HCT116 (cell line): ENCODE results near the gene GPS2. TPM values are rescaled to one million over a fixed set of nuclear protein-coding genes. Genes with fewer than 3 reads are reported as not detected.

Experiments used
- ATAC-seq: fragments of 200-7000 bp; cut with Tn5 transposase; 2 replicates; pipeline ENCODE4 v1.9.1; 2020; ENCODE audit warnings: mild to moderate bottlenecking, moderate library complexity
- BruUV-seq: library from RNA; stranded (reverse); fragments of 400-500 nt; replicated peaks from 2 replicates; lab custom pipeline; 2021; lab: Mats Ljungman, UMichigan
- CTCF ChIA-PET: fragments of 300-600 bp; sonication (Branson Sonifier 250); formaldehyde crosslinking; loops from one replicate; lab custom pipeline; 2021; ENCODE audit warnings: antibody characterized with exemption; lab: Charles Lee
- POLR2A ChIA-PET: fragments of 300-600, 350-600 bp; sonication (Branson Sonifier 250); formaldehyde crosslinking; loops from one replicate; lab custom pipeline; 2021; ENCODE audit warnings: antibody characterized with exemption; lab: Charles Lee
- RAD21 ChIA-PET, 2 experiments: fragments of 300-600 bp; sonication (Branson Sonifier 250); formaldehyde crosslinking; loops; one replicate each; lab custom pipeline; 2023; ENCODE audit warnings: low total read pairs in 2 of 2; ENCODE audit not compliant: uncharacterized antibody in 2 of 2, unreplicated experiment in 2 of 2, low non-redundant PET in 1 of 2; lab: Charles Lee
- DNase-seq: peaks from one replicate; pipeline ENCODE4 v3.0.0-alpha.2; 2010; ENCODE audit warnings: low read depth, low spot score
- H2AFZ ChIP-seq: fragments of 200-600 bp; shearing (Covaris generic), sonication (generic); 2 replicates; pipeline ENCODE4 v1.6.1; 2017; ENCODE audit warnings: low read depth, mixed run types, mixed read lengths, antibody characterized with exemption, low read length; ENCODE audit not compliant: poor library complexity, severe bottlenecking
- H3K27ac ChIP-seq: 2 replicates; pipeline ENCODE4 v1.5.1; 2012; ENCODE audit warnings: low read depth, low read length
- H3K27me3 ChIP-seq: fragments of 200-600 bp; sonication (generic); 2 replicates; pipeline ENCODE4 v1.6.1; 2016; ENCODE audit warnings: mixed run types, low read length, mixed read lengths; ENCODE audit not compliant: insufficient read depth
- H3K36me3 ChIP-seq, 2 experiments: fragments of 200-500 bp in 1 of 2; fragments of 200-600 bp in 1 of 2; sonication (Bioruptor generic) in 1 of 2; sonication (generic) in 1 of 2; 2 replicates each; pipeline versions ENCODE4 v1.5.1 to v1.6.1; 2014 to 2016; ENCODE audit warnings: low read length in 2 of 2, inconsistent platforms in 1 of 2, mixed read lengths in 1 of 2, mixed run types in 1 of 2; ENCODE audit not compliant: insufficient read depth in 2 of 2, control insufficient read depth in 1 of 2
- H3K4me1 ChIP-seq, 2 experiments: fragments of 200-600 bp in 1 of 2; sonication (generic) in 1 of 2; 2 replicates each; pipeline versions ENCODE4 v1.5.1 to v1.6.1; 2012 to 2017; ENCODE audit warnings: low read length in 2 of 2, inconsistent platforms in 1 of 2, mild to moderate bottlenecking in 1 of 2, mixed read lengths in 1 of 2, mixed run types in 1 of 2, moderate library complexity in 1 of 2; ENCODE audit not compliant: insufficient read depth in 2 of 2, control insufficient read depth in 1 of 2
- H3K4me2 ChIP-seq: fragments of 200-600 bp; sonication (generic); 2 replicates; pipeline ENCODE4 v1.6.1; 2017; ENCODE audit warnings: mixed run types, low read length, mixed read lengths
- H3K4me3 ChIP-seq, 2 experiments: fragments of 200-600 bp in 1 of 2; sonication (generic) in 1 of 2; replicated peaks in 1 of 2; 2 replicates each; pipeline ENCODE4 v1.5.1; 2011 to 2016; ENCODE audit warnings: low read length in 2 of 2, control low read depth in 1 of 2, low read depth in 1 of 2, mild to moderate bottlenecking in 1 of 2, mixed read lengths in 1 of 2, mixed run types in 1 of 2
- H3K79me2 ChIP-seq: fragments of 200-600 bp; sonication (generic); 2 replicates; pipeline ENCODE4 v1.6.1; 2017; ENCODE audit warnings: mild to moderate bottlenecking, mixed run types, low read length, moderate library complexity, mixed read lengths; ENCODE audit not compliant: insufficient read depth
- H3K9ac ChIP-seq: fragments of 200-600 bp; sonication (generic); 2 replicates; pipeline ENCODE4 v1.6.1; 2016; ENCODE audit warnings: low read length, mixed read lengths
- H3K9me2 ChIP-seq: fragments of 200-600 bp; sonication (generic), shearing (Covaris generic); 2 replicates; pipeline ENCODE4 v1.6.1; 2017; ENCODE audit warnings: mixed run types, mild to moderate bottlenecking, moderate library complexity; ENCODE audit not compliant: insufficient read depth
- H3K9me3 ChIP-seq, 2 experiments: fragments of 200-500 bp in 1 of 2; fragments of 200-600 bp in 1 of 2; sonication (Bioruptor generic) in 1 of 2; sonication (generic) in 1 of 2; 2 replicates each; pipeline ENCODE4 v1.6.1; 2014 to 2017; ENCODE audit warnings: low read length in 2 of 2, mixed read lengths in 2 of 2, inconsistent platforms in 1 of 2, low read depth in 1 of 2, mild to moderate bottlenecking in 1 of 2, mixed run types in 1 of 2, moderate library complexity in 1 of 2; ENCODE audit not compliant: control insufficient read depth in 1 of 2, insufficient read depth in 1 of 2
- H4K20me1 ChIP-seq: fragments of 200-600 bp; sonication (generic), shearing (Covaris generic); 2 replicates; pipeline ENCODE4 v1.6.1; 2017; ENCODE audit warnings: mixed run types, mild to moderate bottlenecking, moderate library complexity; ENCODE audit not compliant: insufficient read depth
- CBX3 ChIP-seq: IDR thresholded peaks from 2 replicates; pipeline ENCODE4 v1.6.1; 2012; ENCODE audit warnings: low read depth
- CEBPB ChIP-seq: IDR thresholded peaks from 2 replicates; pipeline ENCODE4 v1.6.1; 2012; ENCODE audit warnings: low read depth
- EGR1 ChIP-seq: IDR thresholded peaks from 2 replicates; pipeline ENCODE4 v1.6.1; 2012; ENCODE audit warnings: low read depth
- EZH2 ChIP-seq: fragments of 200-600 bp; sonication (generic); IDR thresholded peaks from 2 replicates; pipeline ENCODE4 v1.6.1; 2017; ENCODE audit warnings: antibody characterized with exemption, mixed run types
- EZH2phosphoT487 ChIP-seq: fragments of 200-600 bp; IDR thresholded peaks from 2 replicates; pipeline ENCODE4 v1.6.1; 2018; ENCODE audit warnings: antibody characterized with exemption, borderline replicate concordance
- FOSL1 ChIP-seq: IDR thresholded peaks from 2 replicates; pipeline ENCODE4 v1.6.1; 2012; ENCODE audit warnings: low read depth
- JUND ChIP-seq: IDR thresholded peaks from 2 replicates; pipeline ENCODE4 v1.6.1; 2012
- MAX ChIP-seq: IDR thresholded peaks from 2 replicates; pipeline ENCODE4 v1.6.1; 2012
- POLR2AphosphoS5 ChIP-seq: IDR thresholded peaks from 2 replicates; pipeline ENCODE4 v1.6.1; 2011; ENCODE audit warnings: mild to moderate bottlenecking, low read depth, low read length, moderate library complexity
- RAD21 ChIP-seq: IDR thresholded peaks from 2 replicates; pipeline ENCODE4 v1.6.1; 2012; ENCODE audit warnings: low read depth, mild to moderate bottlenecking
- SIN3A ChIP-seq: IDR thresholded peaks from 2 replicates; pipeline ENCODE4 v1.6.1; 2012; ENCODE audit warnings: low read depth
- SP1 ChIP-seq: IDR thresholded peaks from 2 replicates; pipeline ENCODE4 v1.6.1; 2012; ENCODE audit warnings: low read depth
- SRF ChIP-seq: IDR thresholded peaks from 2 replicates; pipeline ENCODE4 v1.6.1; 2012; ENCODE audit warnings: low read depth
- TCF7L2 ChIP-seq: IDR thresholded peaks from 2 replicates; pipeline ENCODE4 v1.7.0; 2011; ENCODE audit warnings: borderline replicate concordance, inconsistent platforms; ENCODE audit not compliant: insufficient read depth, insufficient read length; ENCODE audit errors: extremely low read depth
- YY1 ChIP-seq: IDR thresholded peaks from 2 replicates; pipeline ENCODE4 v1.6.1; 2011; ENCODE audit warnings: low read length, low read depth, moderate library complexity, mild to moderate bottlenecking; ENCODE audit not compliant: insufficient replicate concordance; ENCODE audit errors: extremely low read depth
- ZBTB33 ChIP-seq: IDR thresholded peaks from 2 replicates; pipeline ENCODE4 v1.6.1; 2011; ENCODE audit warnings: mild to moderate bottlenecking, low read length, moderate library complexity; ENCODE audit not compliant: insufficient replicate concordance; ENCODE audit errors: extremely low read depth
- ZNF274 ChIP-seq: fragments of 200-500 bp; sonication (Bioruptor generic); IDR thresholded peaks from 2 replicates; pipeline ENCODE4 v1.6.1; 2014; ENCODE audit warnings: mild to moderate bottlenecking, low read depth, low read length, inconsistent platforms
- intact Hi-C: fragments of 100-400 bp; cut with micrococcal nuclease; formaldehyde crosslinking; loops from 2 replicates; pipeline ENCODE4 v1.10.0; 2022
- total RNA-seq: library from RNA; stranded (reverse); gene quantifications from one replicate; pipeline ENCODE4 v1.2.1, GENCODE V29; 2021; ENCODE audit not compliant: unreplicated experiment

Gene GPS2
- total RNA-seq, 1 experiment from 2014 or later: 61.3 TPM

GRCh38 chr17:7282752-7283321, 32.3 kb downstream of the GPS2 start:
- ChIA-PET CTCF (interaction anchor here (1.2 kb wide), 1 partner anchor 13 kb away, joined by 3 read pairs; no protein-coding TSS in a partner anchor), POLR2A (interaction anchor here (0.6 kb wide), 1 partner anchor 259 kb away, joined by 3 read pairs; no protein-coding TSS in a partner anchor), RAD21 (no interaction called here)
- Histone ChIP-seq H3K4me3 (no peak overlapping the region), H4K20me1 (no peaks in the 10 kb centered on the region), H3K27me3 (no peaks in the 10 kb centered on the region), H3K79me2 (no peaks in the 10 kb centered on the region), H3K9me2 (no peaks in the 10 kb centered on the region), H3K36me3 (no peaks in the 10 kb centered on the region), H3K4me1 (peaks cover 13 to 34% of the 10 kb centered on the region in 2 experiments), H2AFZ (no peak overlapping the region), H3K4me2 (peak overlapping the region; percentile 98; the same call in 1 of the 2 replicates), H3K27ac (no peak overlapping the region), H3K9ac (peak overlapping the region; percentile 3; the same call in 1 of the 2 replicates), H3K9me3 (no peaks in the 10 kb centered on the region)
- TF ChIP-seq EZH2 (no peak), TCF7L2 (no peak), CBX3 (no peak), EGR1 (no peak), JUND (no peak)
- no peak for ATAC-seq
- DNase-seq: no peak
- intact Hi-C loops: no loop called here
- BruUV-seq: no TSS peak

- POLR2A ChIA-PET: interaction anchor here (0.6 to 0.8 kb wide), 3 partner anchors 17 to 259 kb away, joined by 3 read pairs; no protein-coding TSS in a partner anchor
- TSS peak; percentile 57 for BruUV-seq
- CTCF ChIA-PET: interaction anchor here (0.6 to 2.0 kb wide), 6 partner anchors 14 to 158 kb away, joined by 3 to 38 read pairs (median 4); no protein-coding TSS in a partner anchor
These were observed 33.0 kb downstream of the GPS2 start for GRCh38 chr17:7281953-7282751.

More at GRCh38 chr17:7281953-7282751, 33.0 kb downstream of the GPS2 start:
- ATAC-seq: no peak
- H3K79me2 ChIP-seq: no peaks in the 10 kb centered on the region
- no peaks in the 10 kb centered on the region for H3K9me3 ChIP-seq
- H2AFZ ChIP-seq: no peak overlapping the region
- peak overlapping the region; percentile 98 for H3K4me2 ChIP-seq
- TF ChIP-seq ZBTB33: no peak
- TF ChIP-seq SIN3A: no peak
- TF ChIP-seq EGR1: no peak
- no peak for TF ChIP-seq MAX
- no peak for TF ChIP-seq SRF
- TF ChIP-seq CBX3: no peak
- no peak for TF ChIP-seq SP1
- no peak for TF ChIP-seq FOSL1
- TF ChIP-seq EZH2: no peak
- no peak for TF ChIP-seq JUND
- TF ChIP-seq CEBPB: no peak
- TF ChIP-seq ZNF274: no peak
- no peak for TF ChIP-seq EZH2phosphoT487
- no peak for TF ChIP-seq RAD21
- TF ChIP-seq POLR2AphosphoS5: no peak
- TF ChIP-seq YY1: no peak
- TF ChIP-seq, all 23 proteins: peak for 0
- no peaks in the 10 kb centered on the region for H3K9me2 ChIP-seq
- H3K4me1 ChIP-seq: peaks cover 13 to 34% of the 10 kb centered on the region in 2 experiments
- no peaks in the 10 kb centered on the region for H3K27me3 ChIP-seq
- RAD21 ChIA-PET: interaction anchor here in 1 of 2 experiments (1.5 kb wide), 1 partner anchor 14 kb away, joined by 14 read pairs; no protein-coding TSS in a partner anchor
- H3K4me3 ChIP-seq: peak overlapping the region; percentile 50 to 65
- H3K27ac ChIP-seq: peak overlapping the region; percentile 73; the same call in 1 of the 2 replicates
- intact Hi-C loops: loop anchor here (2.0 kb wide), 1 partner anchor 19 kb away; the partner anchor contains the start of gene CLDN7
- H3K36me3 ChIP-seq: no peaks in the 10 kb centered on the region
- H4K20me1 ChIP-seq: no peaks in the 10 kb centered on the region
- no peak for DNase-seq
- peak overlapping the region; percentile 93 for H3K9ac ChIP-seq
